A549 treated with Mapracorat at 1 μM for 4 hours (cell line): ENCODE results near the gene TMBIM1. TPM values are rescaled to one million over a fixed set of nuclear protein-coding genes. Genes with fewer than 3 reads are reported as not detected.

Source experiments
- total RNA-seq: library from RNA; stranded (reverse); fragments of 200-300 nt; extraction: Qiagen RNA extraction; gene quantifications from 5 replicates; pipeline ENCODE4 v1.2.3, GENCODE V29; 2022

TMBIM1 gene
- 126 to 143 TPM (median 133 TPM) in 5 replicates for total RNA-seq

GRCh38 chr2:218292048-218293014, at the start of gene TMBIM1:
Gene TMBIM1, minus strand, starts transcription at chr2:218292503. Its CDS starts 10,362 bp downstream, at chr2:218282141.

GRCh38 chr2:218269900-218270720, 22.2 kb downstream of the TMBIM1 start, which contains the start of the genes AAMP and PNKD:
Gene AAMP, minus strand, starts transcription at chr2:218270137. Its CDS starts 51 bp downstream, at chr2:218270086.
Gene PNKD, plus strand, starts transcription at chr2:218270519. Its CDS starts 17 bp downstream, at chr2:218270536.

DNA sequence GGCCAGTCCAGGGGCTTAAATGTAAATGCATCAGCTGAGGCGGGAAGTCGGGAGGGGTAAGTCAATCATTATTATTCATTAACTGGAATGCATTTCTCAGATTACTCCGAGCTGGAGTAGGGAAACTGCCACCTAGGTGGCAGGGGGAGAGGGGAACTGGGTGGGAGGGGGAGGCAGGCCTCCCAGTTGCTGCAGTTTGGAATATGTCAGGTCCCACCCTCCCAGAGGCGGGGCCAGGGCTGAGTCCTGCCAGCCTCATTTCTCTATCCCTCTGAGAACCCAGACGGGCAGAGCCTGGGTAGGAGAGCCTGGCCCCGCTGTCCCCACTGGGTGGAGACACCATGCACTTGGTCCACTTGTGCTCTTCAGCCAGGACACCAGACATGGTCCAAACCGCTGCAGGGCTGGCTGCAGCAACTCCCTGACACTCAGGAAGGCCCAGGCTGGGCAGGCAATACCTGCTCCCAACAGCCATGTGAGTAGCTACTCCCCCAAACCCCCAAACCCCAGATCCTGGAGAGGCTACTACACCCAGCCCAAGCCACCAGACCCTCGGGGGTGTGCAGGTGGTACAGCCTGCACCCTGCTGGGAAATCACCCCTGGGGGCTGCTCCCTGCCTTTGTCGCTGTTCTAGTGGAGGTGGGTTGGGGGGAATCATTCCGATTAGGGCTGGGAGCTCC, 31.4 kb downstream of the TMBIM1 start, which contains the start of gene GPBAR1:
Gene GPBAR1 (plus strand): TSS at position 274 of the 681 bp plus-strand sequence. CDS start 1,710 bp downstream, outside the sequence.

Other genes with a start within 250 kb of the TMBIM1 start
- gene RUFY4, start 223.2 kb downstream of the TMBIM1 start, total RNA-seq: not detected in 5 replicates
- gene CXCR2, start 166.5 kb downstream of the TMBIM1 start, total RNA-seq: not detected in 5 replicates
- gene CXCR1, start 125.5 kb downstream of the TMBIM1 start, total RNA-seq: not detected in 5 replicates
- 295 to 304 TPM (median 298 TPM) in 5 replicates for gene ARPC2, start 75.3 kb downstream of the TMBIM1 start, total RNA-seq
- 0.09 to 0.42 TPM (median 0.28 TPM) in 5 replicates for gene GPBAR1, start 31.5 kb downstream of the TMBIM1 start, total RNA-seq
- 120 to 174 TPM (median 126 TPM) in 5 replicates for gene AAMP, start 22.4 kb downstream of the TMBIM1 start, total RNA-seq
- 53.2 to 74.6 TPM (median 71.4 TPM) in 5 replicates for gene PNKD, start 22.0 kb downstream of the TMBIM1 start, total RNA-seq
- 0.13 to 0.20 TPM in 2 of 5 replicates, not detected in the others for gene CATIP, start 64.4 kb upstream of the TMBIM1 start, total RNA-seq
- 0.11 to 0.26 TPM (median 0.15 TPM) in 5 replicates for gene SLC11A1, start 89.8 kb upstream of the TMBIM1 start, total RNA-seq
- 57.3 to 73.2 TPM (median 71.0 TPM) in 5 replicates for gene CTDSP1, start 107.4 kb upstream of the TMBIM1 start, total RNA-seq
- 0.13 to 0.51 TPM (median 0.21 TPM) in 5 replicates for gene VIL1, start 126.6 kb upstream of the TMBIM1 start, total RNA-seq